Heart left ventricle (tissue), 16 donors: ENCODE data around the gene PIGC. TPM values are rescaled to one million over a fixed set of nuclear protein-coding genes. Genes with fewer than 3 reads are reported as not detected.
A peak's percentile ranks its signal among the peaks of the same experiment; 100 is the strongest.

Source experiments
- ATAC-seq, 4 donors: fragments of 200-7000 bp; cut with Tn5 transposase; one replicate each; pipeline ENCODE4 v1.9.1; 2020 to 2022; ENCODE audit warnings: moderate library complexity in 4 of 4, mild to moderate bottlenecking in 3 of 4, moderate number of reproducible peaks in 1 of 4
- DNase-seq, 5 donors: peaks; one replicate each; pipeline ENCODE4 v3.0.0-alpha.2; 2020
- H3K27ac ChIP-seq, 12 donors: fragments of 200-600 bp; sonication (generic) in 4 of 12; one replicate each; pipeline versions ENCODE4 v1.5.0 to v1.8.0; 2016 to 2022; ENCODE audit warnings: mild to moderate bottlenecking in 2 of 12
- H3K27me3 ChIP-seq, 9 donors: fragments of 200-600 bp; sonication (generic) in 2 of 9; one replicate each; pipeline versions ENCODE4 v1.5.1 to v1.8.0; 2016 to 2022; ENCODE audit warnings: mild to moderate bottlenecking in 3 of 9
- H3K36me3 ChIP-seq, 9 donors: fragments of 200-600 bp; sonication (generic) in 2 of 9; one replicate each; pipeline versions ENCODE4 v1.5.0 to v1.8.0; 2018 to 2022; ENCODE audit warnings: mild to moderate bottlenecking in 2 of 9
- H3K4me1 ChIP-seq, 12 donors: fragments of 200-600 bp; sonication (generic) in 4 of 12; one replicate each; pipeline versions ENCODE4 v1.5.0 to v1.8.0; 2016 to 2022; ENCODE audit warnings: mild to moderate bottlenecking in 3 of 12
- H3K4me3 ChIP-seq, 12 donors: fragments of 200-600 bp; sonication (generic) in 4 of 12; one replicate each; pipeline versions ENCODE4 v1.5.0 to v1.8.0; 2017 to 2022; ENCODE audit warnings: mild to moderate bottlenecking in 9 of 12, moderate library complexity in 4 of 12
- H3K9me3 ChIP-seq, 12 donors: fragments of 200-600 bp; sonication (generic) in 4 of 12; one replicate each; pipeline versions ENCODE4 v1.5.0 to v1.8.0; 2016 to 2022; ENCODE audit warnings: mild to moderate bottlenecking in 1 of 12
- POLR2A ChIP-seq, 2 donors: fragments of 450-650 bp; IDR thresholded peaks; one replicate each; pipeline ENCODE4 v1.6.1; 2017; ENCODE audit warnings: antibody characterized with exemption in 2 of 2, mild to moderate bottlenecking in 2 of 2, moderate library complexity in 2 of 2
- WGBS, 4 donors: extraction: QIAGEN DNeasy Blood & Tissue Kit in 2 of 4; methylation state at CpG; one replicate each; pipeline versions ENCODE4 v1.1.5 to v1.1.7; 2013 to 2018; 5-methylcytosine and 5-hydroxymethylcytosine counted together
- intact Hi-C, 10 donors: fragments of 100-400 bp; cut with DNase I; formaldehyde crosslinking; loops; one replicate each; pipeline versions ENCODE4 v1.11.1 to v1.14.2; 2022
- long read RNA-seq, 3 donors: library from polyadenylated mRNA; unstranded; transcript quantifications; one replicate each; pipeline ENCODE4 v2.0.0, GENCODE V29; 2020 to 2021
- polyA plus RNA-seq, 2 donors: library from polyadenylated mRNA; stranded (reverse); fragments of 200-250 nt; gene quantifications; one replicate each; pipeline ENCODE4 v1.2.3, GENCODE V29; 2013
- total RNA-seq, 9 donors: library from RNA; depleted of rRNA in 2 of 9; stranded (reverse); fragments of >200 nt in 2 of 9; fragmentation: NEBNext Ultra II Directional in 3 of 9; extraction: Animal tissue kit (Norgen Biotek cat#: 25700) in 3 of 9; gene quantifications; one replicate each; pipeline versions ENCODE4 v1.1.0 to v1.2.4, GENCODE V29; 2016 to 2023
- TF ChIP-seq, protein P1 (sequence below), 12 donors: fragments of 200-600 bp; sonication (generic) in 4 of 12; IDR thresholded peaks; one replicate each; pipeline versions ENCODE4 v1.5.0 to v1.8.0; 2018 to 2022; ENCODE audit warnings: antibody characterized with exemption in 12 of 12, mild to moderate bottlenecking in 5 of 12
- donor health status: ischemic (EF 13 %, LVEDD 7.1; RV severe dilation, severe dysfunction).
- donor health status: healthy with polysubstance abuse.
- donor health status: DM: no; HTN: yes; CAD: no.
- donor health status: DM: no; HTN: no; CAD: no.
- donor health status: ischemic (EF 25% LVEDD 6.9; RV normal size, moderate dysfunction).
- donor health status: ischemic (EF 25% LVEDD 5.7; RV mildly dilated, moderate dysfunction).
- donor health status: healthy.
- donor health status: DM: yes; HTN: yes; CAD: no.
- donor health status: ischemic (EF 35%, LVEDD 5.7; RV mildly dilated, moderate dysfunction).
- donor health status: nonischemic (EF 11% LVEDD 7.7; RV severe dilation, severe dysfunction).
- donor health status: DM: yes; HTN: yes; CAD: no.
- donor health status: PGD.
- donor health status: ischemic (EF 29% LVEDD 5.4; RV normal size, mild dysfunction).
- donor health status: nonischemic (EF 23%, LVEDD 6.1; RV moderate dilation, normal function).

Gene PIGC
- total RNA-seq (10 to 100 TPM; 12.3 to 17.6 (median 14.1) TPM), polyA plus RNA-seq (10 to 100 TPM; 15.7 to 22.9 TPM)
- long read RNA-seq, donor 1, transcript PIGC-201 (2 exons, 1,447 nt): major isoform, 9 of 24 reads
- long read RNA-seq, donor 1, partial matches to known transcripts: 0 of 24 reads
- long read RNA-seq, donor 1, other reads (novel, unspliced or antisense): 14 of 24 reads
- long read RNA-seq, donor 2, transcript PIGC-201 (2 exons, 1,447 nt): major isoform, 54 of 72 reads
- long read RNA-seq, donor 2, partial matches to known transcripts: 0 of 72 reads
- long read RNA-seq, donor 2, other reads (novel, unspliced or antisense): 16 of 72 reads
- long read RNA-seq, donor 3, transcript PIGC-201 (2 exons, 1,447 nt): major isoform, 13 of 18 reads
- long read RNA-seq, donor 3, partial matches to known transcripts: 0 of 18 reads
- long read RNA-seq, donor 3, other reads (novel, unspliced or antisense): 5 of 18 reads

GRCh38 chr1:172443666-172444453 lies at the start of gene PIGC:
Gene PIGC (minus strand): TSS chr1:172444069. CDS start chr1:172442622, 1,447 bp downstream.
- Histone ChIP-seq H3K9me3 (no peaks in the 10 kb centered on the region), H3K4me1 (peaks cover 0 to 23% (median 12%) of the 10 kb centered on the region in 12 donors), H3K4me3 (peak within 1 kb of the TSS; percentile 49 to 100 (median 96)), H3K36me3 (peaks cover 0 to 11% (median 2%) of the 10 kb centered on the region in 9 donors), H3K27me3 (no peaks in the 10 kb centered on the region), H3K27ac (peak within 1 kb of the TSS; percentile 59 to 91 (median 81))
- intact Hi-C loops: loop anchor here in 5 of 10 donors (2.0 to 10.0 kb wide), 5 partner anchors 353 to 642 kb away; no protein-coding TSS in a partner anchor
- DNase-seq: peak; percentile 89 to 96 (median 93)
- peak; percentile 93 to 100 (median 99) for ATAC-seq
- WGBS, 4 donors: 5 to 8% (median 7%) methylated on average over 34 to 43 of the region's 43 CpGs
- peak in 1 of 2 donors; percentile 52 for TF ChIP-seq POLR2A (IDR thresholded peaks at IDR 0.05)
- TF ChIP-seq, protein P1, sequence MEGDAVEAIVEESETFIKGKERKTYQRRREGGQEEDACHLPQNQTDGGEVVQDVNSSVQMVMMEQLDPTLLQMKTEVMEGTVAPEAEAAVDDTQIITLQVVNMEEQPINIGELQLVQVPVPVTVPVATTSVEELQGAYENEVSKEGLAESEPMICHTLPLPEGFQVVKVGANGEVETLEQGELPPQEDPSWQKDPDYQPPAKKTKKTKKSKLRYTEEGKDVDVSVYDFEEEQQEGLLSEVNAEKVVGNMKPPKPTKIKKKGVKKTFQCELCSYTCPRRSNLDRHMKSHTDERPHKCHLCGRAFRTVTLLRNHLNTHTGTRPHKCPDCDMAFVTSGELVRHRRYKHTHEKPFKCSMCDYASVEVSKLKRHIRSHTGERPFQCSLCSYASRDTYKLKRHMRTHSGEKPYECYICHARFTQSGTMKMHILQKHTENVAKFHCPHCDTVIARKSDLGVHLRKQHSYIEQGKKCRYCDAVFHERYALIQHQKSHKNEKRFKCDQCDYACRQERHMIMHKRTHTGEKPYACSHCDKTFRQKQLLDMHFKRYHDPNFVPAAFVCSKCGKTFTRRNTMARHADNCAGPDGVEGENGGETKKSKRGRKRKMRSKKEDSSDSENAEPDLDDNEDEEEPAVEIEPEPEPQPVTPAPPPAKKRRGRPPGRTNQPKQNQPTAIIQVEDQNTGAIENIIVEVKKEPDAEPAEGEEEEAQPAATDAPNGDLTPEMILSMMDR (IDR thresholded peaks at IDR 0.05): peak; percentile 78 to 93 (median 86)

DNA sequence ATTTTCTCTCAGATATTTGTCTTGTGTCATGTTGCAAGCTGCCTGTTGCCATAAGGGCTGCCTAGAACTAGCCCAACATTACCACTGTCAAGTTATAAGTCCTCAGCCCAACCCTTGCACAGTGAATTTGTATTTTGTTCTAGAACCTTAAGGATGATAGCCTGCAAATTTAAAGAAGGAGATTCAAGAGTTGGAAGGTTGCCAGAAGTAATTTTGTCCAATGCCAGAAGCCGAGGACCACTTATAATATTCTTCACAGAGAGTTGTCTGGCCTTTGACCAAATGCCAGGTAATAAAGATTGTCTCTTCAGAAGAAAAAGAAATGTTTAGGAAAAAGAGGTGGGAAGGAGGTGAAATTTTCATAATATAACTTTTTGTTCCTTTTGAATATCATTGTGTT lies 48.6 kb upstream of the PIGC start:
- intact Hi-C loops: no loop called here

GRCh38 chr1:172489847-172490246 lies 46.0 kb upstream of the PIGC start:
- 86 to 92% (median 88%) methylated on average over 3 of the region's 3 CpGs for WGBS, 4 donors
- TF ChIP-seq, protein P1 (IDR thresholded peaks at IDR 0.05): no peak
- no peak for TF ChIP-seq POLR2A (IDR thresholded peaks at IDR 0.05)
- Histone ChIP-seq H3K36me3 (no peaks in the 10 kb centered on the region), H3K4me3 (no peak overlapping the region), H3K4me1 (peaks cover 0 to 11% (median 0%) of the 10 kb centered on the region in 12 donors), H3K9me3 (no peaks in the 10 kb centered on the region), H3K27ac (no peak overlapping the region), H3K27me3 (peaks cover 0 to 7% (median 0%) of the 10 kb centered on the region in 9 donors)
- intact Hi-C loops: no loop called here
- ATAC-seq (no peak), DNase-seq (no peak)

More for the DNA sequence above, 48.6 kb upstream of the PIGC start:
- WGBS, 4 donors: 66 to 84% (median 73%) methylated on average over 1 of the region's 1 CpG
- DNase-seq (no peak), ATAC-seq (no peak)
- H3K27me3 ChIP-seq: peaks cover 0 to 7% (median 0%) of the 10 kb centered on the region in 9 donors
- no peak overlapping the region for H3K4me3 ChIP-seq
- no peak overlapping the region for H3K27ac ChIP-seq
- H3K4me1 ChIP-seq: peaks cover 0 to 10% (median 0%) of the 10 kb centered on the region in 12 donors
- H3K36me3 ChIP-seq: no peaks in the 10 kb centered on the region
- no peaks in the 10 kb centered on the region for H3K9me3 ChIP-seq
- TF ChIP-seq, protein P1 (IDR thresholded peaks at IDR 0.05): no peak

- intact Hi-C loops: no loop called here
These were observed 44.5 kb upstream of the PIGC start for GRCh38 chr1:172488393-172488792.

More at GRCh38 chr1:172488393-172488792, 44.5 kb upstream of the PIGC start:
- H3K36me3 ChIP-seq: no peaks in the 10 kb centered on the region
- 94 to 98% (median 94%) methylated on average over 3 of the region's 3 CpGs for WGBS, 4 donors
- no peak overlapping the region for H3K4me3 ChIP-seq
- ATAC-seq: no peak
- DNase-seq: no peak
- no peak overlapping the region for H3K27ac ChIP-seq
- TF ChIP-seq POLR2A (IDR thresholded peaks at IDR 0.05): no peak
- TF ChIP-seq, protein P1 (IDR thresholded peaks at IDR 0.05): no peak
- peaks cover 0 to 7% (median 0%) of the 10 kb centered on the region in 9 donors for H3K27me3 ChIP-seq
- H3K4me1 ChIP-seq: peaks cover 0 to 11% (median 0%) of the 10 kb centered on the region in 12 donors
- no peaks in the 10 kb centered on the region for H3K9me3 ChIP-seq
